T-helper 2 cell treated with Interferon-gamma antibody and Interleukin-4, amounts not matched to agents 5 μg/mL and 100 μg/mL, for 36 hours (primary cell): ENCODE data around the gene SPRED2.

Experiments
- DNase-seq: peaks from one replicate; pipeline ENCODE4 v3.0.0; 2021; ENCODE audit warnings: low spot score
- H3K27ac Mint-ChIP-seq: one replicate; pipeline ENCODE4 v1.8.0; 2021; ENCODE audit warnings: mild to moderate bottlenecking, mixed read lengths
- H3K27me3 Mint-ChIP-seq: one replicate; pipeline ENCODE4 v1.8.0; 2021; ENCODE audit warnings: low read depth, mixed read lengths
- H3K36me3 Mint-ChIP-seq: one replicate; pipeline ENCODE4 v1.8.0; 2021; ENCODE audit warnings: low read depth, mixed read lengths
- H3K4me1 Mint-ChIP-seq: one replicate; pipeline ENCODE4 v1.8.0; 2021; ENCODE audit warnings: low read depth, mixed read lengths
- H3K4me3 Mint-ChIP-seq: one replicate; pipeline ENCODE4 v1.8.0; 2022; ENCODE audit warnings: mild to moderate bottlenecking, moderate library complexity, mixed read lengths
- H3K9me3 Mint-ChIP-seq: one replicate; pipeline ENCODE4 v1.8.0; 2021; ENCODE audit warnings: mixed read lengths

SPRED2 gene

GRCh38 chr2:65293376-65293775, 139.0 kb downstream of the SPRED2 start:
- H3K27ac Mint-ChIP-seq = no peak overlapping the region
- peaks cover 11% of the 10 kb centered on the region for H3K4me1 Mint-ChIP-seq
- no peaks in the 10 kb centered on the region for H3K9me3 Mint-ChIP-seq
- H3K36me3 Mint-ChIP-seq = no peaks in the 10 kb centered on the region
- H3K27me3 Mint-ChIP-seq = peaks cover 25% of the 10 kb centered on the region
- no peak for DNase-seq
- no peak overlapping the region for H3K4me3 Mint-ChIP-seq

DNA sequence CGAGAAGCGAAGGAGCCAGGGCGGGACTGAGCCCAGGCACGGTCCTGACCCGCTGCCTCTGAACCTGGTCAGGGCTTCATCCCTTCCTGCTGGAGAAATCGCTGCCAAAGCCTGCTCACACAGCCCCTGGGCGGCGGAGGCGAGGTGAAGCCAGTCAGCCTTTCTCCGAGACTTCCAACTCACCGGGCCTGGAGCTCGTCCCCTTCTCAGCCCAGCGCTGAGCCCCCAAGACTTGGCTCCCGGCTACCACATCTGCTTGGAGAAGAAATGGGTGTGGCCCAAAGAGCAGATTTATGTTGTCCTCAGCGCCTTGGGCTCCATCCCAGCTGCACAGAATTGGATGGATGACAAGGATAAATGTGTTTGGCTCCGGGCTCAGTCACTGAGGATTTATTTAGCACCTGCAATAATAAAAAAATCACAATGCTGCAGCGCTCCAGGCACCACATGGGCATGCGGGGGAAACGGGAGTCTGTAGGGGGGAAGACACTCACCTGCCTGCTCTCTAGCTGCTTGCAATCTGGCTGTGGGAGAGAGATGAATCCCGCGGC, 139.9 kb downstream of the SPRED2 start:
- peaks cover 25% of the 10 kb centered on the region for H3K27me3 Mint-ChIP-seq
- no peak overlapping the region for H3K27ac Mint-ChIP-seq
- no peaks in the 10 kb centered on the region for H3K9me3 Mint-ChIP-seq
- no peak overlapping the region for H3K4me3 Mint-ChIP-seq
- no peak for DNase-seq
- peaks cover 6% of the 10 kb centered on the region for H3K4me1 Mint-ChIP-seq
- H3K36me3 Mint-ChIP-seq = no peaks in the 10 kb centered on the region

DNA sequence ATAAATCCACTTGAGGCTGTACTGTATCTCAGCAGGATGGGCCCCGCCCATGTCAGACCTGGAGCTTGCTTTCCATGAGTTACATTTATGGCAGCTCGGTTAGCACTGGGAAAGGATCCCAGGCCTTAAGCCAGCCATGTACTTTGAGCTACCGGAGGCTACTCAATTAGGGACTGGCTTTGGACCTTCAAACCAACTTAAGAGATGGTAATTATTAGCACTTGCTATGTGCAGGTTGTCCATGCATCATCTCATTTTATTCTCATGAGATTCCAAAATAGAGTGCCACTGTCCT, 140.3 kb downstream of the SPRED2 start:
- no peaks in the 10 kb centered on the region for H3K9me3 Mint-ChIP-seq
- peaks cover 5% of the 10 kb centered on the region for H3K4me1 Mint-ChIP-seq
- no peak for DNase-seq
- no peaks in the 10 kb centered on the region for H3K36me3 Mint-ChIP-seq
- no peak overlapping the region for H3K4me3 Mint-ChIP-seq
- H3K27me3 Mint-ChIP-seq = peaks cover 25% of the 10 kb centered on the region
- no peak overlapping the region for H3K27ac Mint-ChIP-seq

GRCh38 chr2:65291216-65292105, 140.9 kb downstream of the SPRED2 start:
- no peak for DNase-seq

GRCh38 chr2:65287364-65287763, 145.0 kb downstream of the SPRED2 start:
- Mint-ChIP-seq H3K27ac (no peak overlapping the region), H3K36me3 (no peaks in the 10 kb centered on the region), H3K9me3 (no peaks in the 10 kb centered on the region), H3K4me3 (no peak overlapping the region), H3K4me1 (no peaks in the 10 kb centered on the region), H3K27me3 (peaks cover 23% of the 10 kb centered on the region)
- no peak for DNase-seq

More at GRCh38 chr2:65291216-65292105, 140.9 kb downstream of the SPRED2 start:
- H3K9me3 Mint-ChIP-seq = no peaks in the 10 kb centered on the region
- H3K36me3 Mint-ChIP-seq = no peaks in the 10 kb centered on the region
- H3K27me3 Mint-ChIP-seq = peaks cover 22% of the 10 kb centered on the region
- no peak overlapping the region for H3K4me3 Mint-ChIP-seq
- no peaks in the 10 kb centered on the region for H3K4me1 Mint-ChIP-seq
- no peak overlapping the region for H3K27ac Mint-ChIP-seq

DNA sequence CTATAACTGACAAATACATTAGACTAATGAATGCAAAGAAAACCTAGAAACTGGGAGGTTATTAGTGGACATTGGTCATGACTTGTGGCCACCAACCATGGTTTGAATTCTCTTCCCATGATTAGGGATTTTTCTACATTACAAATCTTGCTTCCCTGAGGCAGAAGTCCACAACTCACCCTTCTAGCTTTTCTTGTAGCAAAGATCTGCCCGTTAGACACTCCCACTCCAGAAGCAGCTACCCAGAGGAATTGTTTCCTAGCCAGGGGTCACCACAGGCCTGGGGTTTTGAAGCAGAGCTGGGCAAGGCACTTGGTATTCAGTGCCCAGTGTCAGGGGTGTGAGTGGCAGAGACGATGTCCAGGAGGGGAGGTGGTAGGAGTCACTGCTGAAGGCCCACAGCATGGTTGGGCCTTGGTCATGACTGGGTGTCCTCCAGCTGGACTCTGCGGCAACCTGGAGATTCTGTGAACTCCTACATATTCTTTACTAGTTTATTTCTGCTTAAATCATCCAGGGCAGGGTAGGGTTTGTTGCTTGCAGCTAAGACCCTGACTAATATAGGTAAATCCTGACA, 149.8 kb downstream of the SPRED2 start:
- Mint-ChIP-seq H3K27me3 (peaks cover 18% of the 10 kb centered on the region), H3K36me3 (no peaks in the 10 kb centered on the region), H3K4me3 (no peak overlapping the region), H3K27ac (no peak overlapping the region), H3K4me1 (peaks cover 9% of the 10 kb centered on the region), H3K9me3 (no peaks in the 10 kb centered on the region)
- no peak for DNase-seq

DNA sequence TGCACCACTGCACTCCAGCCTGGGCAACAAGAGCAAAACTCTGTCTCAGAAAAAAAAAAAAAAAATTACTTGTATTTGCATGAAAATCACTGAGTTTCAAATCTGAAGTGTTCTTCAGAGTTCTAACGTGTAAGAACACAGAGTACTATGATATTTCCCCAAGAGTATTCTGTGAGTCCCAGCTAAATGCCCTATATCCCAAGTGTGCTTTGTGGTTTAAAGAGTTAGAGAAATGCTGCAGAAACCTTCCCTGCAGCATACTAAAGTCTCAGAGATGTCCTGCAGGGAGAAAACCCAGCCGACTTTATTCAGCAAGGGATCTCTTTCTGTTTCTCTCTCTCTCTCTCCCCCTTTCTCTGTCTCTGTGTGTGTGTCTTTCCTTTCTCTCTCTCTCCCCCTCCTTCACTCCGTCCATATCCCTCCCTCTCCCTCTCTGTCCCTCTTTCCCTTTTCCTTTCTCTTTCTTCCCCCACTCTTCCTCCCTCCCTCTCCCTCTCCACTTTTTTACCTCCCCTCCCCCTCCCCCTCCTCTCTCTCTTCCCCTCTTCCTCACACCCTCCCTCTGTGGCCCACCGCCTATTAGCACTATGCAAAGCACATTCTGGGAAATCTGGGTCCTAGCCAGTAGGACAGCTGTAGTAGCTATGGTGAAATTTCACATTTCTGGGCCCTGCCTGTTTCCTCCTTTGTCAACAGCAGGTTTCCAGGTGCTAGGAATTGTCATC, 150.6 kb downstream of the SPRED2 start:
- no peaks in the 10 kb centered on the region for H3K36me3 Mint-ChIP-seq
- no peak for DNase-seq
- no peak overlapping the region for H3K27ac Mint-ChIP-seq
- peaks cover 9% of the 10 kb centered on the region for H3K4me1 Mint-ChIP-seq
- H3K27me3 Mint-ChIP-seq = peaks cover 16% of the 10 kb centered on the region
- H3K9me3 Mint-ChIP-seq = no peaks in the 10 kb centered on the region
- H3K4me3 Mint-ChIP-seq = no peak overlapping the region

- H3K9me3 Mint-ChIP-seq = no peaks in the 10 kb centered on the region
- no peak overlapping the region for H3K4me3 Mint-ChIP-seq
- H3K27me3 Mint-ChIP-seq = peaks cover 5% of the 10 kb centered on the region
- no peak overlapping the region for H3K27ac Mint-ChIP-seq
- H3K4me1 Mint-ChIP-seq = peaks cover 9% of the 10 kb centered on the region
- no peak for DNase-seq
- H3K36me3 Mint-ChIP-seq = peaks cover 7% of the 10 kb centered on the region
These were observed 152.6 kb downstream of the SPRED2 start for GRCh38 chr2:65279756-65280155.

DNA sequence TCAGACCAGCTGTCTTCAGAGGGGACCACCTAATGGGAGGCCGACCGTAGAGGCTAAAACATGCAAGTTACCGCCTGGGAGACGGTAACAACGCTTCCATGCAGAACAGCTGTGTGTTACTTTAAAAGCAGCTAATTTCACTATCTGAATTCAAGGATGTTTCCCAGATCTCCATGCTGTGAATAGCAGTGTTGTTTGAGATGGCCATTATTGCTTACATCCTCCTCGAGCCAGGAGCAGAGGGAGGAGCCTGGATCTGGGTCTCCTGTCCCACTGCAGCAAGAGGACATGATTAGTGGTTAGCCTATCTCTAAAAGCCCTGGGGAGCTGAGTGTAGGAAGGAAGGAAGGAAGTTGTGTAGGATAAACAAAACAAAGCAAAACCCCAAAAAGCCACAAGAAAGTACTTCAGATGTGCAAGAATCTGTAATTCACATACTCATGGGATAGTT, 153.8 kb downstream of the SPRED2 start:
- no peak overlapping the region for H3K4me3 Mint-ChIP-seq
- H3K36me3 Mint-ChIP-seq = peaks cover 15% of the 10 kb centered on the region
- H3K27ac Mint-ChIP-seq = no peak overlapping the region
- DNase-seq = no peak
- no peaks in the 10 kb centered on the region for H3K9me3 Mint-ChIP-seq
- peaks cover 9% of the 10 kb centered on the region for H3K4me1 Mint-ChIP-seq
- H3K27me3 Mint-ChIP-seq = no peaks in the 10 kb centered on the region

- Mint-ChIP-seq H3K36me3 (peaks cover 16% of the 10 kb centered on the region), H3K27ac (no peak overlapping the region), H3K4me1 (peaks cover 9% of the 10 kb centered on the region), H3K4me3 (no peak overlapping the region), H3K9me3 (no peaks in the 10 kb centered on the region), H3K27me3 (no peaks in the 10 kb centered on the region)
- DNase-seq = no peak
These were observed 154.5 kb downstream of the SPRED2 start for GRCh38 chr2:65277791-65278483.

- H3K9me3 Mint-ChIP-seq = no peaks in the 10 kb centered on the region
These were observed 155.3 kb downstream of the SPRED2 start for GRCh38 chr2:65277118-65277517.

GRCh38 chr2:65276609-65277008, 155.8 kb downstream of the SPRED2 start:
- Mint-ChIP-seq H3K27ac (no peak overlapping the region), H3K4me1 (peaks cover 9% of the 10 kb centered on the region), H3K27me3 (no peaks in the 10 kb centered on the region), H3K9me3 (no peaks in the 10 kb centered on the region), H3K4me3 (no peak overlapping the region), H3K36me3 (peaks cover 27% of the 10 kb centered on the region)
- no peak for DNase-seq

More at GRCh38 chr2:65277118-65277517, 155.3 kb downstream of the SPRED2 start:
- DNase-seq = no peak
- Mint-ChIP-seq H3K4me3 (no peak overlapping the region), H3K36me3 (peaks cover 24% of the 10 kb centered on the region), H3K27ac (no peak overlapping the region), H3K4me1 (peaks cover 9% of the 10 kb centered on the region), H3K27me3 (no peaks in the 10 kb centered on the region)

GRCh38 chr2:65275141-65275915, 157.1 kb downstream of the SPRED2 start:
- Mint-ChIP-seq H3K4me1 (peaks cover 9% of the 10 kb centered on the region), H3K27me3 (no peaks in the 10 kb centered on the region), H3K27ac (no peak overlapping the region), H3K9me3 (no peaks in the 10 kb centered on the region), H3K4me3 (no peak overlapping the region), H3K36me3 (peaks cover 31% of the 10 kb centered on the region)
- no peak for DNase-seq
